Mucosa of stomach (tissue), 1 donor: ENCODE measurements around the gene CEBPZ.
"Not testable (repeated sequence)": the region's sequence is repeated elsewhere in the genome, so short reads cannot be mapped to it uniquely, and the experiment has no call there.

Experiments used
- H3K27me3 ChIP-seq: one replicate; pipeline ENCODE4 v1.7.0; 2013; ENCODE audit warnings: mild to moderate bottlenecking, low read length; ENCODE audit not compliant: control insufficient read depth, insufficient read depth
- H3K36me3 ChIP-seq: one replicate; pipeline ENCODE4 v1.7.0; 2013; ENCODE audit warnings: low read length; ENCODE audit not compliant: control insufficient read depth, insufficient read depth
- H3K4me1 ChIP-seq: one replicate; pipeline ENCODE4 v1.7.0; 2013; ENCODE audit warnings: mild to moderate bottlenecking, low read length; ENCODE audit not compliant: control insufficient read depth, insufficient read depth
- H3K4me3 ChIP-seq: one replicate; pipeline ENCODE4 v1.7.0; 2013; ENCODE audit warnings: low read length
- H3K9ac ChIP-seq: one replicate; pipeline ENCODE4 v1.7.0; 2013; ENCODE audit warnings: mild to moderate bottlenecking, low read length, moderate library complexity
- H3K9me3 ChIP-seq: one replicate; pipeline ENCODE4 v1.7.0; 2013; ENCODE audit warnings: mild to moderate bottlenecking, low read length, moderate library complexity; ENCODE audit not compliant: control insufficient read depth
- donor health status: Pancreatic carcinoma.

Gene CEBPZ

DNA sequence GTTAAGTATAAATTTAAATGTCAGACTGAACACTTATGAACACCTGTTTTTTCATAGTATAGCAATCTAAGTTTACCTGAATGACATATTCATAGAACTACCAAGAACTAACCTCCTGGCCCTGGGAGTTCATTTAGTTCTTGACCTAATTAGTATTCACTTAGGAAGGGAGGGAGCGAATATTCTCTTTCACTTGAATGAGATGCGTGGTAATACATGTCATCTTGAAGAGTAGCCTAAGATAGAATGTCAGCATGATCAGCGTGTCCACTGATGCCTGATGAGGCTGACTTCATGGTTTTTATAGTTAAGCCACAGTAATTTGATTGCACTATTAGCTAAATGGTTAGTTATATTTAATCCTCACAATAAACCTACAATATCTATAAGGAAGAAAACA is 13.4 kb upstream of the CEBPZ start:
- Histone ChIP-seq H3K27me3 (no peaks in the 10 kb centered on the region), H3K4me1 (no peaks in the 10 kb centered on the region), H3K4me3 (no peak overlapping the region), H3K36me3 (peaks cover 5% of the 10 kb centered on the region), H3K9ac (no peak overlapping the region), H3K9me3 (no peaks in the 10 kb centered on the region)

DNA sequence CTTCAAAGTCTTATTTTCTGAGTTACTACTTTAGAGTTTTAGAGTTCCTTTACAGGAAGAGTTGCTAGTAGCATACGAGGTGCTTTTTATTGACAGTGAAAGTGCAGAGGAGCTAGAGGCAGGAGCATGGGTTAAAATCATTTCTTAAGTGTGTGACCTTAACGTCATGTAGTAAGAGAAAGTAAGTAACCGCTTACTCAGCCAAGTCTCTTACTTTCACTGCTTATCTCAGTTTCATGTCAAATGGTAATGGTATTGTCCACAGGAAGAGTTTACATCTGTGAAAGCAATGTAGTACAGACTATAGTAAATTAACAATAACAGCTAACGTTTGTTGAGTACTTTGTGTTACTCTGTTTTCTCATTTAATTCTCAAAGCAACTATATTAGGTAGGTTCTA is 12.6 kb upstream of the CEBPZ start:
- Histone ChIP-seq H3K4me1 (no peaks in the 10 kb centered on the region), H3K27me3 (no peaks in the 10 kb centered on the region), H3K9ac (no peak overlapping the region), H3K36me3 (peaks cover 5% of the 10 kb centered on the region), H3K9me3 (no peaks in the 10 kb centered on the region), H3K4me3 (no peak overlapping the region)

DNA sequence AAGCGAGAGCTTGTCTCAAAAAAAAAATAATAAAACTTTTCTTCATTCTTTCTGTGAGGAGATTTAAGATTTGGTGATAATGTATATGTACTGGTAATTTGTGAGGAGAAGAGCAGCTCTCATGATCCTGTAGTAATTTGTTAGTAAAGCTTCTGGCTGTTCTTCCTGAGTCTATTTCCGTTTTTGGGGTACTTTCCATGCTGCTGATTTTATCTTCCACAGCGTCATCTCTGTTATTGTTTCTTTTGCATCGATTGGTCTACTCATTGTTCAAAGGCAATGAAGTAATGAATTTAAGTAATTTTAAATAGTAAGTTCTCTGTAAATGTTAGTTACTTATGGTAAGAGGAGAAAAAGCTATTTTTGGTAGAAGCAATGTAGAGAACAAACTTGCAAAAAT is 12.0 kb upstream of the CEBPZ start:
- Histone ChIP-seq H3K4me1 (no peaks in the 10 kb centered on the region), H3K36me3 (peaks cover 5% of the 10 kb centered on the region), H3K4me3 (no peak overlapping the region), H3K9ac (no peak overlapping the region), H3K9me3 (no peaks in the 10 kb centered on the region), H3K27me3 (no peaks in the 10 kb centered on the region)

DNA sequence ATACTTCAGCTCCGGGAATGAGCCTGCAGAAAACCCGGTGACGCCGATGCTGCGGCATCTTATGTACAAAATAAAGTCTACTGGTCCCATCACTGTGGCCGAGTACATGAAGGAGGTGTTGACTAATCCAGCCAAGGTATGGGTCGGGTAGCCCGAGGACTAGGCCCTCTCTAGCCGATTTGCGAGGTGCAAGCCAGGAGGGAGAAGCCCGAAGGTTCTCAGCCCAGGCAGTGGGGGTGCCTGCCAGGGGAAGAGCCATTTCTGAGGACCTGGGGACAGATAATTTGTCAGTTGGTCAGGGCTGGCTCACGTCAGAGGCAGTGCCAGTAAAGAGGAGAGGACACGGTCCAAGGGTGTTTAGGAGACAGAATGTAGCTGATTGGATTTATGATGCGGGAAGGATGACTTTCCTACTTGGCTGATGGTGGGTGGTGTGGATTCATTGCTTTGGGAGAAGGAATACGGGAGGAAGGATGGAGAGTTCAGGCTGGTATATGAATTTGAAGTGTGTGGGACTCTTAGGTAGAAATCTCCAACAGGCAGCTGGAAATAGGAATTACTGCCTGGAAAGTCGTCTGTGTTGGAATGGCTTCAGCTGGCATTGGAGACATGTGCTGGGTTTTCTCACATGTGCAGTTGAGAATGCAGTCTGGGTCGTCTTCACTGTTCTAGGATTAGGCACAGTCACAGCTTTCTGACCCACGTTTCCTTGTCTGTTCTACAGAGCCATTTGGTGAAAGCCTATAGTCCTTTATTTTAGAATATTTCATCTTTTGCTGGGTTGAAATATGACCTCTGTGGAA is 936 bp upstream of the CEBPZ start:
- no peaks in the 10 kb centered on the region for H3K27me3 ChIP-seq
- peak overlapping the region; percentile 96 for H3K4me3 ChIP-seq
- H3K9ac ChIP-seq: peak overlapping the region; percentile 95
- no peaks in the 10 kb centered on the region for H3K9me3 ChIP-seq
- no peaks in the 10 kb centered on the region for H3K36me3 ChIP-seq
- peaks cover 22% of the 10 kb centered on the region for H3K4me1 ChIP-seq

DNA sequence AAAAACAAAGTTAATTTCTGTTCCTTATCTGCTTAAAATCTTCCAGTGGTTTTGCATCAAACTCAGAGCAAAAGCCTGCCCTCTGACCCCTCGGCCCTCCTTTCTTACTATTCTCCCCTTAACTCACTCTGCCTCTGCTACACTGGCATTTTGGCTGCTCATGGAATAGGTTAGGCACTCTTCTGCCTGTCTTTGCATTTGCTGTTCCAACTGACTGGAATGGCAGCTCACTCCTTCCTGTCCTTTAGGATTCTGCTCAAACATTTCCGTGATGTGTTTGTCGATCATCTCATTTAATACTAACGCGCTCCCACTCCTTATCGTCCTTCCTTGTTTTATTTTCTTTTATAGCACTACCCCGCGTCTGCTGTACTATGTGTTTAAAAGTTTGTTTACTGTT is 815 bp downstream of the CEBPZ start:
- no peaks in the 10 kb centered on the region for H3K9me3 ChIP-seq
- H3K9ac ChIP-seq: peak overlapping the region; percentile 95
- peaks cover 22% of the 10 kb centered on the region for H3K4me1 ChIP-seq
- H3K4me3 ChIP-seq: peak overlapping the region; percentile 96
- no peaks in the 10 kb centered on the region for H3K36me3 ChIP-seq
- H3K27me3 ChIP-seq: no peaks in the 10 kb centered on the region

DNA sequence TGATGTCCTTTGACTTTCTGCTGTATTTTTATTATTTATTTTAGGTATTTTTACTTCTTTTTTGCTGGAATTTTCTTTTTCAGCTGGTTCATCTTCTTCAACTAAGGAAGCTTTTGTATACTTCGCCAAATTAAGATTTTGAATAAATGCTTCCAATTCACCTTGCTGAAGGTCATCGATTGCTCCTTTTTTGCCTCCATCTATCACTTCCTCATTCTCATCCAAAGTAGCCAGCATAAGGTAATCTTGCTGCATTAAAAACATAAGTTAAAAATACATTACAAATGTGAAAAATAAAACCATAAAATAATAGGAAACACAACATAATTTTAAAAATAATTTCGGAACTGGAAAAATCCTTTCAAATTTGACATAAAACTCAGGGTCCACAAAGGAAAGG is 2.6 kb downstream of the CEBPZ start:
- H3K9ac ChIP-seq: no peak overlapping the region
- H3K36me3 ChIP-seq: no peaks in the 10 kb centered on the region
- H3K4me1 ChIP-seq: peaks cover 22% of the 10 kb centered on the region
- no peaks in the 10 kb centered on the region for H3K27me3 ChIP-seq
- H3K9me3 ChIP-seq: no peaks in the 10 kb centered on the region
- H3K4me3 ChIP-seq: no peak overlapping the region

DNA sequence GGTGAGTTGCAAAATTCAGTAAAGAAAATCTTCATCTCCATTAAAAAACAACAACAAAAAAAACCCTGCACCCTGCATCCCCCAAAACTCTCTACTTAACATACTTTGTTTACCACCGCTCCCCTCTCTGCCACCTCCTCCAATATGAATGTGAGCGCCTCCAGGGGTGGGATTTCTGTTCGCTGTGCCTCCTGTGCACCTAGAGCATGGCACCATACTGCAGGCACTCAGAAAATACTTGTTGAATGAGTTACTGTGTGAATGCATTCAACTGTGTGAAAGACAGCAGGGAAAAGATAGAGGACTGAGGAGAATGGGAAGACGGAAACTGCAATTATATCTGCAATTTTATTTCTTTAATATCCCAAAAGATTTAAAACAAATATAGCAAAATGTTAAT is 4.5 kb downstream of the CEBPZ start:
- no peak overlapping the region for H3K4me3 ChIP-seq
- no peaks in the 10 kb centered on the region for H3K9me3 ChIP-seq
- H3K36me3 ChIP-seq: no peaks in the 10 kb centered on the region
- H3K27me3 ChIP-seq: no peaks in the 10 kb centered on the region
- H3K4me1 ChIP-seq: peaks cover 13% of the 10 kb centered on the region
- H3K9ac ChIP-seq: no peak overlapping the region

DNA sequence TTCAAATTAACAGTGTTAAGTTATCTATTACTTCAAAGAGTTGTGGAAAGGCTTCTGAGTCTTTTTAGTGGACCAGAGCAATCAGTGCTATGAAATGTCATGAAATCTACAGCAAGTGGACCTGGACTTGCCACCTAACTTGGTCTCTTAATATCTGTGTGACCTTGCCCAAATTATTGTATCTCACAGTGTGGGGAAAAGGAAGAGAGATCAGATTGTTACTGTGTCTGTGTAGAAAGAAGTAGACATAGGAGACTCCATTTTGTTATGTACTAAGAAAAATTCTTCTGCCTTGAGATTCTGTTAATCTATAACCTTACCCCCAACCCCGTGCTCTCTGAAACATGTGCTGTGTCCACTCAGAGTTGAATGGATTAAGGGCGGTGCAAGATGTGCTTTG is 6.3 kb downstream of the CEBPZ start:
- not testable (repeated sequence) for H3K27me3 ChIP-seq, H3K4me1 ChIP-seq, H3K9me3 ChIP-seq, H3K9ac ChIP-seq, H3K36me3 ChIP-seq, H3K4me3 ChIP-seq

DNA sequence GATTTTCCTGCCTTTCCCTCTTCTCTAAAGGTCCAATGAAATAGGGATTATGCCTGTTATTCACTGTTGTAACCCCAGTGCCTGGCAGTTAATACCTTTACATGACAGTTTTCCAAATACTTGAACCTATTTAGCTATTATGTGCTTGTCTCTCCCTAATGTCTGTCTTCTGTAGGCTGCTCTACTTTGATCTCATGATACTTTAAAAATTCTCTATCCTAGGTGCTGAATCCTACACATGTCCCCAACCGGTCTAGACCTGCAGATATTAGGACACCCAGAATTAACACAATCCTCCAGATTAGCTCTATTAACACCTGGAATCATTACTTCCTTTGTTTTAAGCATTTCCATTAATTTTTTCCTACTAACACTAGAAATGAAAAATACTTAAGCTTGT is 7.3 kb downstream of the CEBPZ start:
- no peak overlapping the region for H3K9ac ChIP-seq
- no peak overlapping the region for H3K4me3 ChIP-seq
- H3K9me3 ChIP-seq: no peaks in the 10 kb centered on the region
- no peaks in the 10 kb centered on the region for H3K4me1 ChIP-seq
- H3K36me3 ChIP-seq: no peaks in the 10 kb centered on the region
- H3K27me3 ChIP-seq: no peaks in the 10 kb centered on the region

DNA sequence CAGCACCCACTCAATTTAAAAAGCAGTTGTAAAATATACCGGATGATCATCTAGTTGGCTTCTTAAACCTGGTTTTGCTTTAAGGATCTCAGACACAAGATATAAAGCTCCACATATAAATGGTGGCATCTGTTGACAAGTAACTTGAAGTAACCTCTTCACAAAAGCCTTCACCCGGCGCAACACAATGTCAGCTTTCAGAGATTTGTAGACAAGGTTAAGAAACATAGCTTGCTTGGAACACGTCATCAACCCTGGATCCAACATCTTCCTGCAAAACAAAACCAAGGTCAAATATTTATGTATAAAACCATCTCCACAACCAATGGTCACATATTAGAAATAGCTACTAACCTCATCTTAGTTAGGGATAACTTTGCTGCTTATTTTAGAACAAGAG is 8.3 kb downstream of the CEBPZ start:
- no peaks in the 10 kb centered on the region for H3K4me1 ChIP-seq
- no peak overlapping the region for H3K9ac ChIP-seq
- no peak overlapping the region for H3K4me3 ChIP-seq
- no peaks in the 10 kb centered on the region for H3K27me3 ChIP-seq
- H3K36me3 ChIP-seq: no peaks in the 10 kb centered on the region
- no peaks in the 10 kb centered on the region for H3K9me3 ChIP-seq

DNA sequence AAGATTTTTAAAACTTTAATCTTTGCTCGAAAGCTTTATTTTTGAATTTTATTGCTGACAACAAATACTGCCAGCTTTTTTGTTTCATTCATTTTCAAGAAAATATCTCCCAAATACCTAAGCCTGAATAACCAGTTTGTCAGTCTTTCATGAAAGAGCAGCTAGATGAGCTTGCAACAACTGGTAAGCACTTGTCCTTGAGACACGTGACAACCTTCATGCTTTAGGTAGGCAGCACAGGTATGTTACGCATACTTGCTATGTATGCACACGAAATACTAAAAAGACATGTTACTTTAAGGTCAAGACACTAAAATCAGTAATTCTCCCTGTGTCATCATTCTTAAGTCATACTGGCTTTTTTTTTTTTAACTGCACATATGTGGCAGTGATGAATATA is 12.3 kb downstream of the CEBPZ start:
- no peaks in the 10 kb centered on the region for H3K27me3 ChIP-seq
- no peaks in the 10 kb centered on the region for H3K36me3 ChIP-seq
- no peak overlapping the region for H3K4me3 ChIP-seq
- no peaks in the 10 kb centered on the region for H3K9me3 ChIP-seq
- H3K4me1 ChIP-seq: no peaks in the 10 kb centered on the region
- H3K9ac ChIP-seq: no peak overlapping the region

DNA sequence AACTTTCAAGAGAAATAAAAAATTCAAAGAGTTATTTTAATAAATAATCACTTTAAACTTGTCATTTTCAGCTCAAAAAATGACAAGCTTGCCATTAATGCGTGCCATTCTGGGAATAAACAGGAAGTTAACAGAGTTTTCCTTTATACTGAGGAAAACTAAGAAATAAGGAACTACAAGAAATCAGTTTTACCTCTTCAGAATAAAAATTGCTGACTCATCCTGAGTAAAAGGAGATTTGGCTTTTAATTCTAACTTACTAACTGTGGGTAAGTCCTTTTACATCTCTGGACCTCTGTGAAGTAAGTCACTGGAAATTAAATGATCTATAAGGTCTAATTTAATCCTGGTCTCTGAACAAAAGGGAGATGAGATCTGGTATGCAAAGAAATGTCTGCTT is 16.1 kb downstream of the CEBPZ start:
- no peaks in the 10 kb centered on the region for H3K27me3 ChIP-seq
- no peak overlapping the region for H3K4me3 ChIP-seq
- H3K4me1 ChIP-seq: no peaks in the 10 kb centered on the region
- H3K9me3 ChIP-seq: no peaks in the 10 kb centered on the region
- H3K9ac ChIP-seq: no peak overlapping the region
- no peaks in the 10 kb centered on the region for H3K36me3 ChIP-seq

DNA sequence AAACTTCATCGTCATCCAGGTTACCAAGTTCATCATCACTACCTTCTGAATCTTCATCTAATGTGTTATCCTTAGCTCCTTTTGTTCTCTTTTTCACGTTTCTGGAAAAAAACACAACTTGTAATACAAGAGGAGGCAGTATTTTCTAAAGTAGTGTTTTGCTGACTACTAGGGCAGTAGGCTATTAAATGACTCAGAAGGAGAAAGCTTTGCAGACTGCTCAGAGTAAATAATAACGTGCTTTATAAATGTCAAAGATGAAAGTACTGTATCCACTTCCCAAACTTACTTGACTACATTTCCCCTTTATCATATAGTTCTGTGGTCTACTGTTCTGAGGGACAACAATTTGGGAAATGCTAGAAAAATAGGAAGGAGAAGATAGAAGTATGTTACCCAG is 19.5 kb downstream of the CEBPZ start:
- Histone ChIP-seq H3K4me1 (no peaks in the 10 kb centered on the region), H3K36me3 (no peaks in the 10 kb centered on the region), H3K4me3 (no peak overlapping the region), H3K9ac (no peak overlapping the region), H3K27me3 (no peaks in the 10 kb centered on the region), H3K9me3 (no peaks in the 10 kb centered on the region)
